Effector memory CD8-positive, alpha-beta T cell (primary cell): ENCODE results near the gene ZNRF3.
"Not testable (repeated sequence)": the region's sequence is repeated elsewhere in the genome, so short reads cannot be mapped to it uniquely, and the experiment has no call there.

ENCODE experiments used
- ATAC-seq: fragments of 150-1000 bp; cut with Tn5 transposase; replicated peaks from 2 replicates; pipeline ENCODE4 v1.10.0; 2021; ENCODE audit warnings: mild to moderate bottlenecking, moderate library complexity
- DNase-seq, 3 experiments: peaks; one replicate each; pipeline ENCODE4 v3.0.0; 2021
- H3K27ac Mint-ChIP-seq, 2 donors: one replicate each; pipeline ENCODE4 v1.8.0; 2022; ENCODE audit warnings: mild to moderate bottlenecking in 2 of 2, mixed read lengths in 2 of 2, moderate library complexity in 2 of 2
- H3K27me3 Mint-ChIP-seq, 2 donors: one replicate each; pipeline ENCODE4 v1.8.0; 2022; ENCODE audit warnings: mixed read lengths in 2 of 2
- H3K36me3 Mint-ChIP-seq: one replicate; pipeline ENCODE4 v1.8.0; 2022; ENCODE audit warnings: mild to moderate bottlenecking, moderate library complexity, mixed read lengths; ENCODE audit not compliant: insufficient read depth
- H3K4me1 Mint-ChIP-seq, 2 donors: one replicate each; pipeline ENCODE4 v1.8.0; 2022; ENCODE audit warnings: low read depth in 2 of 2, mixed read lengths in 2 of 2
- H3K4me3 Mint-ChIP-seq, 2 donors: one replicate each; pipeline ENCODE4 v1.8.0; 2022; ENCODE audit warnings: mild to moderate bottlenecking in 2 of 2, mixed read lengths in 2 of 2, moderate library complexity in 2 of 2
- H3K9me3 Mint-ChIP-seq, 2 donors: one replicate each; pipeline ENCODE4 v1.8.0; 2022; ENCODE audit warnings: mixed read lengths in 2 of 2

The ZNRF3 gene

GRCh38 chr22:28905256-28905832 is 22.0 kb downstream of the ZNRF3 start:
- Mint-ChIP-seq H3K27ac (no peak overlapping the region), H3K9me3 (no peaks in the 10 kb centered on the region), H3K27me3 (peaks cover 0 to 3% of the 10 kb centered on the region in 2 donors), H3K4me3 (no peak overlapping the region), H3K4me1 (peaks cover 0 to 1% of the 10 kb centered on the region in 2 donors), H3K36me3 (no peaks in the 10 kb centered on the region)
- no peak for DNase-seq
- ATAC-seq = no peak

- H3K9me3 Mint-ChIP-seq = no peaks in the 10 kb centered on the region
- no peak for ATAC-seq
- H3K27ac Mint-ChIP-seq = no peak overlapping the region
- no peak overlapping the region for H3K4me3 Mint-ChIP-seq
- H3K36me3 Mint-ChIP-seq = no peaks in the 10 kb centered on the region
- no peak for DNase-seq
- H3K4me1 Mint-ChIP-seq = peaks cover 0 to 2% of the 10 kb centered on the region in 2 donors
- H3K27me3 Mint-ChIP-seq = peaks cover 8 to 13% of the 10 kb centered on the region in 2 donors
Observed at GRCh38 chr22:28906312-28906711, 22.9 kb downstream of the ZNRF3 start.

DNA sequence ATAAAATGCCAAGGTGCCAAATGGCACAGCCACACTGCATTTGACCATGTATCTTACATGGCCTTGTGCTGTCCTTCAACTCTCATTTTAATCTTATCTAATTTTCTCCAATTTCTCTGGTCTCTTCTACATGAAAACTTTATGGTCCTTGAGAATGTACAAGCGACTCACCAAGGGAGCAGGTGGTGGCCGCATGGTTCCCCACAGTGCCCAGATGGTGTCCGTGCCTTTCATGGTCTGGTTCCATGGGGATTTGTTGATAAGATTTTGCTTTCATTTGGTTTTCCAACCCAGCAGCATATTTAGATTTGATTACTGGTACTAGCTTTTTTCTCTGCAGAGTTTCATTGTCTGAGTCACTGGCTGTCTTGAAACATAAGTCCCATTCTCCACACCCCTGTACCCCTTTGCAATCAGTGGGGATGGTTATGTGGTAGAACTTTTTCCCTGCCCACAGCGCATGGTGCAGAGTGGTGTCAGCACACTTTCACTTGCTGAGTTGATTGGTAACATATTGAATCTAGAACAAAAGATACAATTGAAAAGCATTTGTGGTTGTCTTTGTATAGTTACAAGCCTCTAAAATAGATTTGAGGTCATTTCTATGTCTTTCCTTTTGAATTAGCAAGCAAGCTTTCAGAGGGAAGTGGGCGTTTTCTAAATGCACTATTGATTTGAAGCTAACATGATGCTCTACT is 24.1 kb downstream of the ZNRF3 start:
- H3K4me3 Mint-ChIP-seq = no peak overlapping the region
- H3K9me3 Mint-ChIP-seq = no peaks in the 10 kb centered on the region
- no peak for DNase-seq
- H3K27me3 Mint-ChIP-seq = peaks cover 8 to 13% of the 10 kb centered on the region in 2 donors
- H3K4me1 Mint-ChIP-seq = peaks cover 0 to 2% of the 10 kb centered on the region in 2 donors
- no peaks in the 10 kb centered on the region for H3K36me3 Mint-ChIP-seq
- H3K27ac Mint-ChIP-seq = no peak overlapping the region
- no peak for ATAC-seq

GRCh38 chr22:28908810-28909209 is 25.4 kb downstream of the ZNRF3 start:
- not testable (repeated sequence) for ATAC-seq, H3K9me3 Mint-ChIP-seq, H3K27ac Mint-ChIP-seq, H3K36me3 Mint-ChIP-seq, DNase-seq, H3K4me3 Mint-ChIP-seq, H3K4me1 Mint-ChIP-seq
- peaks cover 8 to 13% of the 10 kb centered on the region in 2 donors for H3K27me3 Mint-ChIP-seq

DNA sequence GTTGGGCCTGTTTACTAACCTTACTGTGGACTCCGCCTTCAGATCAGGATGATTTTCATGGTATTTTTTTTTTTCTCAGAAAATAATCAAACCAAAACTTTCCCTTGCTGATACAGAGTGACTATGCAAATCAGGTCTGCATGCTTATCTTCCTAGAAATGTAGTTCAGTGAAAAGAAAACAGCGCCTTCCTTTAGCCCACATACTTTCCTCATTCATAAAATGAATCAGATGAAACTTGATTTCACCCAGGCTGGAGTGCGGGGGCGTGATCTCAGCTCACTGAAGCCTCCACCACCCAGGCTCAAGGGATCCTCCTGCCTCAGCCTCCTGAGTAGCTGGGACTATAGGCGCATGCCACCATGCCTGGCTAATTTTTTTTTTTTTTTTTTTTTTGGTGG is 26.0 kb downstream of the ZNRF3 start:
- Mint-ChIP-seq H3K36me3 (no peaks in the 10 kb centered on the region), H3K27ac (no peak overlapping the region), H3K4me3 (no peak overlapping the region), H3K27me3 (peaks cover 8 to 13% of the 10 kb centered on the region in 2 donors), H3K9me3 (no peaks in the 10 kb centered on the region), H3K4me1 (peaks cover 0 to 2% of the 10 kb centered on the region in 2 donors)
- no peak for ATAC-seq
- no peak for DNase-seq

DNA sequence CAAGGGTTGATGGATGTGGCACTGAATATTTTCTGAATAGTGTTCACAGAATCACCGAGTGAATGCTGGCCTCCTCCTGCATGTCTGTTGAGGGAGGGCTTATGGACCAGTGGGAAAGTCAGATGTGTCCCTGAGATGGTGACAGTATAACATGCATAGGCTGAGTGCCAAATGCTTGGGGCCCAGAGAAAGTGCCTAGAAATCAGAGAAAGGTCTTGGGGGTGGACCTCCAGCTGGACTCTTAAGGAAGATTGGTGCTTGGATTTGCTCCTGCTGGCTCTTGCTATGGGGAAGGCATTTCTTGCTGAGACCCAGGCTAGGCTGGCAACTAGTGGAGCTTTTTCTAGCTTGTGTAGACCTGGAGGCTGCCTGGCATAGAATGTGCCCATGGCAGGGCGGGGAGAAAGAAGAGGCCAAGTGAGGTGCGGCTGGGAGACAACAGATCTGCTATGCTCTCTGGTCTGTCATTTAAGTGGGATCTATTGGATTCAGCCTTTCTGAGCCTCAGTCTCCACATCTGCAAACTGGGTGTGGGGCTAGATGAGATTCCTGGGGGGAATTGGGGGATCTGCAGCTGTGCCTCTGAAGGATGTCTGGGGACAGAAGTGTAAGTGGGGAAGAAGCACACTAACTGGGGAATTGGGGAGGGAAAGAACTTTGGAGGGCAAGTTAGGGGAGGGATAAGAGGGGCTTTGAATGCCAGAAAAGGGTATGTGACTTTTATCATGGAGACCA is 27.4 kb downstream of the ZNRF3 start:
- no peak overlapping the region for H3K4me3 Mint-ChIP-seq
- H3K27me3 Mint-ChIP-seq = peaks cover 8 to 13% of the 10 kb centered on the region in 2 donors
- no peak for ATAC-seq
- no peak overlapping the region for H3K27ac Mint-ChIP-seq
- DNase-seq = no peak
- H3K9me3 Mint-ChIP-seq = no peaks in the 10 kb centered on the region
- H3K4me1 Mint-ChIP-seq = peaks cover 0 to 2% of the 10 kb centered on the region in 2 donors
- H3K36me3 Mint-ChIP-seq = no peaks in the 10 kb centered on the region

- Mint-ChIP-seq H3K36me3 (no peaks in the 10 kb centered on the region), H3K9me3 (no peaks in the 10 kb centered on the region), H3K4me3 (no peak overlapping the region), H3K4me1 (peaks cover 0 to 2% of the 10 kb centered on the region in 2 donors), H3K27me3 (peaks cover 8 to 13% of the 10 kb centered on the region in 2 donors), H3K27ac (no peak overlapping the region)
- ATAC-seq = no peak
- DNase-seq = no peak
Observed at GRCh38 chr22:28911304-28911690, 27.9 kb downstream of the ZNRF3 start.

- no peaks in the 10 kb centered on the region for H3K9me3 Mint-ChIP-seq
- peaks cover 8 to 13% of the 10 kb centered on the region in 2 donors for H3K27me3 Mint-ChIP-seq
Observed at GRCh38 chr22:28911777-28912669, 28.7 kb downstream of the ZNRF3 start.

GRCh38 chr22:28914201-28914600 is 30.8 kb downstream of the ZNRF3 start:
- DNase-seq (no peak), ATAC-seq (no peak)
- Mint-ChIP-seq H3K27me3 (peaks cover 8 to 13% of the 10 kb centered on the region in 2 donors), H3K4me3 (no peak overlapping the region), H3K27ac (no peak overlapping the region), H3K9me3 (no peaks in the 10 kb centered on the region), H3K36me3 (no peaks in the 10 kb centered on the region), H3K4me1 (peaks cover 0 to 2% of the 10 kb centered on the region in 2 donors)

More at GRCh38 chr22:28911777-28912669, 28.7 kb downstream of the ZNRF3 start:
- no peak overlapping the region for H3K27ac Mint-ChIP-seq
- ATAC-seq (no peak), DNase-seq (no peak)
- H3K4me1 Mint-ChIP-seq = peaks cover 0 to 2% of the 10 kb centered on the region in 2 donors
- no peak overlapping the region for H3K4me3 Mint-ChIP-seq
- no peaks in the 10 kb centered on the region for H3K36me3 Mint-ChIP-seq

DNA sequence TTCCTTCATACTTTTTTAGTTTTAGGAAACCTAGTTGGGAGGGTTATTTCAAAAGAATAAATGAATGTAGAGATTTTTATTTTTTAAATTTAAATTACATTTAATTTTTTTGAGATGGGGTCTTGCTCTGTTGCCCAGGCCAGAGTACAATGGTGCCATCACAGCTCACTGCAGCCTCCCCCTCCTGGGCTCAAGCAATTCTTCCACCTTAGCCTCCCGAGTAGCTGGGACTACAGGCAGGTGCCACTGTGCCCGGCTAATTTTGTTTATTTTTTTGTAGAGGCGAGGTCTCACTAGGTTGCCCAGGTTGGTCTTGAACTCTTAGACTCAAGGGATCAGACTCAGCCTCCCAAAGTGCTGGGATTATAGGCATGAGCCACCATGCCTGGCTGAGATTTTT is 32.6 kb downstream of the ZNRF3 start:
- H3K9me3 Mint-ChIP-seq = no peaks in the 10 kb centered on the region
- ATAC-seq = no peak
- no peaks in the 10 kb centered on the region for H3K36me3 Mint-ChIP-seq
- no peak overlapping the region for H3K4me3 Mint-ChIP-seq
- H3K4me1 Mint-ChIP-seq = peaks cover 0 to under 1% of the 10 kb centered on the region in 2 donors
- H3K27me3 Mint-ChIP-seq = peaks cover 3 to 8% of the 10 kb centered on the region in 2 donors
- H3K27ac Mint-ChIP-seq = no peak overlapping the region
- DNase-seq = no peak

DNA sequence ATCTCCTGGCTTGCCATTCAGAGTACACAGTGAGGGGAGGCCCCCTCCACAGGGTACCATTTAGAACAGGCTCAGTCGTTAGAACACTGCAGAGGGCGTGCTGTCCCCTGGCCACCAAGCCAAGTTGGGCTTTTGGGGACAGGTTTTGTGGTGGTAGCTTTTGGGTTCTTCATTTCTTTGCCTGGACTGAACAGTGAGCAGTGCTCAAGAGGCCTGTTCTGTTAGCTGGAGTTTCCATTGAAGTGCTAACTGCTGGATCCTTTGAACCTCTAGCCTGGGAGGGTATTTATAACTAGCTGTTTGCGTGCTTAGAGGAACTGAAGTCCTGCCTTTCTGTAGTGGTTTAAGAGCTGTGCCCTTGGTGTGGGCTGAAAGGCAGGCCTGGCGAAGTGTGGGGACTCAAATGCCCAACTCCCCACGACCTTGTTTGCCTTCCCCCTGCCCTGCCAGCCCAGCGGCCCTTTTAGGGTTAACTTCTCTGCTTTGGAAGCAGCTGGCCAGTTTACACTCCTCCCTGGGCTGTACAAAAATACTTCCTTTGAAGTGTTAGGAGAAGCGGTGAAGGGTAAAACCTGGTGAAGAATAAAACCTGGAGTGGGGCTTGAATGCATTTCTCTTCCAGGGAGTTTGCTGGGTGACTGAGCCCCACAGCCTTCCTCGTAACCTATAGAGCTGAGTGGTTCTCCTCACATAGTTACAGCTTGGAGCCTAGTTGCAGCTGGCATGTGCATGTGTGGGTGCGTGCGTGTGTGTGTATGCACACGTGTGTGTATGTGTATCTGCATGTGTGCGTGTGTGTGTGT is 34.6 kb downstream of the ZNRF3 start:
- DNase-seq = no peak
- Mint-ChIP-seq H3K27me3 (peaks cover 16 to 20% of the 10 kb centered on the region in 2 donors), H3K4me3 (no peak overlapping the region), H3K4me1 (no peaks in the 10 kb centered on the region), H3K36me3 (no peaks in the 10 kb centered on the region), H3K9me3 (no peaks in the 10 kb centered on the region), H3K27ac (no peak overlapping the region)
- no peak for ATAC-seq

DNA sequence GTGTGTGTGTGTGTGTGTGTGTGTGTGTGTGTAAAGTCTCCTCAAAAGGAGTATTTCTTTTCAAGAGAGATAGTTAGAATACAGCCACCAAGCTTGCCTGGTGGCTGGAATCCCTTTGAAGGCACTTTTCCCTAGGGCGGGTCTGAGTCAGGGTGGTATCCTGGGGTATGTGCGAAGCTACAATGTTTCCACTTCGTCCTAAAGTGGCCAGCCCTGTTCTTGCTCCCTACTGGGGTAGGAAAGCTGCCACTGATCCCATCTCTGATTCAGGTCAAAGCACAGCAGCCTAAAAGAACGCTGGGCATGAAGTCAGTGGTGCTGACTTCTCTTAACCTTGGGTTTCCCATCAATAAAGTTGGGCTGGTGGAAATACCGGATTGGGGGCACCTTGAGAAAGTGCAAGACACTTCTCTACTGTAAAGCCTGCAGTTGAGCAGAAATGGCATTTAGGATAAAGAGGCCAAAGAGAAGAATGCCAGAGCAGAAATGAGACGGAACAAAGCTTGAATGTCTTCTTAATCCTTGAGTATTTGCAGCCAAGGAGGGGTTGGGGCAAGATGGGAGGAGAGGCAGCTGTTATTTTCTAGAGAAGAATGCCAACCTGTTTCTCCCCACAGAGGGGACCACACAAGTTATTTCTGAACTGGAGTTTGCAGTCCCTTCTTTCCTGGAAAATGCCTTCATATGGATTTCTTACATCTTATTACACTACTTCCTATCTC is 35.3 kb downstream of the ZNRF3 start:
- Mint-ChIP-seq H3K9me3 (no peaks in the 10 kb centered on the region), H3K27me3 (peaks cover 20 to 28% of the 10 kb centered on the region in 2 donors), H3K36me3 (peaks cover 3% of the 10 kb centered on the region), H3K4me3 (no peak overlapping the region), H3K27ac (no peak overlapping the region), H3K4me1 (no peaks in the 10 kb centered on the region)
- DNase-seq = no peak
- ATAC-seq = no peak
